HepG2 (cell line): ENCODE results near the gene MARK4. TPM values are rescaled to one million over a fixed set of nuclear protein-coding genes. Genes with fewer than 3 reads are reported as not detected.

Source experiments
- ATAC-seq: fragments of 200-7000 bp; cut with Tn5 transposase; 3 replicates; pipeline ENCODE4 v1.9.1; 2020; ENCODE audit warnings: mild to moderate bottlenecking, moderate library complexity
- BruUV-seq: library from RNA; stranded (reverse); fragments of 400-500 nt; replicated peaks from 2 replicates; lab custom pipeline; 2021; lab: Mats Ljungman, UMichigan
- CTCF ChIA-PET: fragments of 300-600 bp; formaldehyde crosslinking; extraction: SDS; loops from one replicate; lab custom pipeline; 2021; ENCODE audit warnings: low total read pairs, inconsistent platforms, low intra/inter-chr PET ratio; lab: Yijun Ruan, JAX
- POLR2A ChIA-PET: fragments of 350-600 bp; sonication (Branson Sonifier 250); formaldehyde crosslinking; loops from one replicate; lab custom pipeline; 2020; ENCODE audit warnings: antibody characterized with exemption, inconsistent platforms; lab: Yijun Ruan, JAX
- DNase-seq: peaks from one replicate; pipeline ENCODE4 v3.0.0-alpha.2; 2015; ENCODE audit warnings: low spot score
- FAIRE-seq: peaks from 3 replicates; lab custom pipeline; 2011; peaks lifted over from hg19 to GRCh38; lab: Jason Lieb, UNC
- H2AFZ ChIP-seq: one replicate; pipeline ENCODE4 v1.6.1; 2011; ENCODE audit warnings: low read length, inconsistent platforms
- H3K27ac ChIP-seq: fragments of 300-600 bp; 3 replicates; pipeline ENCODE4 v1.8.0; 2011; ENCODE audit warnings: mixed run types, mild to moderate bottlenecking, mixed read lengths, low read length, inconsistent platforms; ENCODE audit not compliant: insufficient read depth; ENCODE audit errors: extremely low read length
- H3K27me3 ChIP-seq, 2 experiments: fragments of 200-600 bp in 1 of 2; 2 replicates in 1 of 2; 3 replicates in 1 of 2; pipeline versions ENCODE4 v1.6.0 to v1.8.0; 2011; ENCODE audit warnings: low read length in 2 of 2, mild to moderate bottlenecking in 2 of 2, moderate library complexity in 2 of 2, inconsistent platforms in 1 of 2; ENCODE audit not compliant: insufficient read depth in 2 of 2, control insufficient read depth in 1 of 2
- H3K36me3 ChIP-seq, 2 experiments: fragments of 200-600 bp in 1 of 2; replicated peaks in 1 of 2; 2 replicates in 1 of 2; 3 replicates in 1 of 2; pipeline versions ENCODE4 v1.5.1 to v1.8.0; 2011; ENCODE audit warnings: low read length in 2 of 2, inconsistent platforms in 1 of 2; ENCODE audit not compliant: insufficient read depth in 2 of 2, control insufficient read depth in 1 of 2
- H3K4me1 ChIP-seq: 2 replicates; pipeline ENCODE4 v1.5.1; 2012; ENCODE audit warnings: low read length, inconsistent platforms; ENCODE audit not compliant: insufficient read depth
- H3K4me2 ChIP-seq: 2 replicates; pipeline ENCODE4 v1.6.0; 2011; ENCODE audit warnings: low read depth, low read length, inconsistent platforms
- H3K4me3 ChIP-seq, 3 experiments: fragments of 200-600 bp in 1 of 3; sonication (generic), shearing (Covaris generic) in 1 of 3; replicated peaks in 1 of 3; 2 replicates each; pipeline ENCODE4 v1.5.1; 2011 to 2016; ENCODE audit warnings: low read length in 3 of 3, inconsistent platforms in 2 of 3, low read depth in 2 of 3, mild to moderate bottlenecking in 2 of 3, control low read depth in 1 of 3, mixed read lengths in 1 of 3; ENCODE audit not compliant: insufficient read depth in 1 of 3
- H3K79me2 ChIP-seq: one replicate; pipeline ENCODE4 v1.6.1; 2011; ENCODE audit warnings: low read length, inconsistent platforms; ENCODE audit not compliant: insufficient read depth
- H3K9ac ChIP-seq: 2 replicates; pipeline ENCODE4 v1.6.0; 2011; ENCODE audit warnings: mild to moderate bottlenecking, low read depth, low read length, inconsistent platforms; ENCODE audit not compliant: insufficient read depth
- H3K9me3 ChIP-seq: 2 replicates; pipeline ENCODE4 v1.5.1; 2012; ENCODE audit warnings: mild to moderate bottlenecking, low read length
- H4K20me1 ChIP-seq: 2 replicates; pipeline ENCODE4 v1.6.0; 2011; ENCODE audit warnings: inconsistent platforms, mild to moderate bottlenecking, low read length, moderate library complexity; ENCODE audit not compliant: insufficient read depth
- CEBPG ChIP-seq: IDR thresholded peaks from 2 replicates; pipeline ENCODE4 v1.6.1; 2016
- FLYWCH1 ChIP-seq: sonication (generic); formaldehyde crosslinking; IDR thresholded peaks from 2 replicates; pipeline ENCODE4 v1.8.1; 2023; ENCODE audit warnings: mild to moderate bottlenecking, missing genetic modification reagents
- GATAD1 ChIP-seq: IDR thresholded peaks from 2 replicates; pipeline ENCODE4 v1.6.1; 2016; ENCODE audit warnings: missing genetic modification reagents, missing compliant biosample characterization
- IKZF1 ChIP-seq: fragments of 450-650 bp; IDR thresholded peaks from 2 replicates; pipeline ENCODE4 v1.7.1; 2016
- JARID2 ChIP-seq: sonication (generic); formaldehyde crosslinking; IDR thresholded peaks from 2 replicates; pipeline ENCODE4 v1.8.1; 2023; ENCODE audit warnings: missing genetic modification reagents, inconsistent platforms; ENCODE audit not compliant: insufficient replicate concordance
- JUNB ChIP-seq: sonication (generic); formaldehyde crosslinking; IDR thresholded peaks from 2 replicates; pipeline ENCODE4 v1.8.0; 2022; ENCODE audit warnings: missing genetic modification reagents, mild to moderate bottlenecking, borderline replicate concordance
- KLF15 ChIP-seq: sonication (generic); formaldehyde crosslinking; IDR thresholded peaks from 2 replicates; pipeline ENCODE4 v1.8.1; 2023; ENCODE audit warnings: borderline replicate concordance, mild to moderate bottlenecking, inconsistent platforms, missing genetic modification reagents, mixed read lengths
- MAFF ChIP-seq: IDR thresholded peaks from 2 replicates; pipeline ENCODE4 v1.6.1; 2011; ENCODE audit warnings: low read depth, low read length, improper control_type of control experiment
- NFRKB ChIP-seq: fragments of 450-650 bp; IDR thresholded peaks from 2 replicates; pipeline ENCODE4 v1.6.1; 2017
- SATB2 ChIP-seq: sonication (generic); formaldehyde crosslinking; IDR thresholded peaks from 2 replicates; pipeline ENCODE4 v1.5.0; 2020; ENCODE audit warnings: missing genetic modification reagents
- ZNF143 ChIP-seq: sonication (generic); formaldehyde crosslinking; IDR thresholded peaks from 2 replicates; pipeline ENCODE4 v1.4.0; 2020; ENCODE audit warnings: missing genetic modification reagents
- ZNF230 ChIP-seq: sonication (generic); formaldehyde crosslinking; IDR thresholded peaks from 2 replicates; pipeline ENCODE4 v1.4.0; 2020; ENCODE audit warnings: mild to moderate bottlenecking, missing genetic modification reagents
- ZNF329 ChIP-seq: sonication (generic); formaldehyde crosslinking; IDR thresholded peaks from 2 replicates; pipeline ENCODE4 v1.9.0; 2021; ENCODE audit warnings: low read depth, mild to moderate bottlenecking, missing genetic modification reagents
- ZNF550 ChIP-seq: sonication (generic); formaldehyde crosslinking; IDR thresholded peaks from 2 replicates; pipeline ENCODE4 v1.4.0; 2020; ENCODE audit warnings: mild to moderate bottlenecking, missing genetic modification reagents, borderline replicate concordance
- WGBS: methylation state at CpG from one replicate; pipeline ENCODE4 v1.1.6; 2017; ENCODE audit warnings: low lambda C conversion rate; 5-methylcytosine and 5-hydroxymethylcytosine counted together
- in situ Hi-C: cut with HindIII; loops from 2 replicates; pipeline ENCODE4 v1.10.0; 2017; ENCODE audit warnings: low pct_unique_long_range_greater_than_20kb; ENCODE audit not compliant: extremely low pct_ligation_motif_present
- intact Hi-C: fragments of 100-400 bp; cut with micrococcal nuclease; formaldehyde crosslinking; loops from one replicate; pipeline ENCODE4 v1.10.0; 2022; ENCODE audit not compliant: unreplicated experiment
- polyA plus RNA-seq, 8 experiments: library from polyadenylated mRNA; depleted of rRNA in 3 of 8; stranded (reverse) in 7 of 8; unstranded in 1 of 8; fragments of >200 nt; fragmentation: Illumina TruSeq in 4 of 8; extraction: Trizol in 4 of 8; gene quantifications; 2 replicates each; pipeline versions ENCODE4 v1.2.1 to v1.2.3, GENCODE V29; 2011 to 2016; ENCODE audit warnings: low read depth in 4 of 8, missing spikeins in 1 of 8, mixed read lengths in 1 of 8; ENCODE audit not compliant: insufficient read depth in 1 of 8
- total RNA-seq, 5 experiments: library from RNA; depleted of rRNA; stranded (reverse); fragments of >200 nt; fragmentation: Illumina TruSeq; extraction: Trizol; gene quantifications; 2 replicates each; pipeline ENCODE4 v1.2.3, GENCODE V29; 2016; ENCODE audit warnings: low read depth in 1 of 5
- TF ChIP-seq, protein P1 (sequence below): sonication (generic); formaldehyde crosslinking; IDR thresholded peaks from 2 replicates; pipeline ENCODE4 v1.9.0; 2021; ENCODE audit warnings: missing genetic modification reagents, borderline replicate concordance
- TF ChIP-seq, protein P2 (sequence below): sonication (generic); formaldehyde crosslinking; IDR thresholded peaks from 2 replicates; pipeline ENCODE4 v1.4.0; 2020; ENCODE audit warnings: missing genetic modification reagents

MARK4 gene
- total and polyA plus RNA-seq, 2 of the 13 experiments (the other 11 are each of a cell fraction or from before 2014, with no cell fraction given) = 7.0 to 12.2 TPM

DNA sequence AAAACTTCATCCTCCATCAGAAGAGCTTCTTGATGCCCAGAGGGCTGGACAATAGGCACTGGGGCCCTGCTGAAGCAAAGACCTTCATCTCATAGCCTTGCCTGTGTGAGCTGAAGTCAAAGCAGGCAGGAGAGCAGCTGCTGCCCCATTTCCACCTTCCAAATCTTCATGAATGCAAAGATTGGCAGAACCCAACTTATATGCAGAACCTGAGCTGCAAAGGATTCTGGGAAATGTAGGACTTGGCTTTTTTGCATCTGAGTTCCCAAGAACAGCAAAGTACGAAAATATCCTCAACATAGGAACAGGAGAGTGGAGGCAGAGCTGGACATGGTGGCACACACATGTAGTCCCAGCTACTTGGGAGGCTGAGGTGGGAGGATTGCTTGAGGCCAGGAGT is 40.8 kb downstream of the MARK4 start:
- intact Hi-C loops = no loop called here
- H3K9ac ChIP-seq = no peak overlapping the region
- no peaks in the 10 kb centered on the region for H3K79me2 ChIP-seq
- H2AFZ ChIP-seq = no peak overlapping the region
- H3K27ac ChIP-seq = no peak overlapping the region
- ChIA-PET POLR2A (no interaction called here), CTCF (no interaction called here)
- no TSS peak for BruUV-seq
- in situ Hi-C loops = no loop called here
- no peaks in the 10 kb centered on the region for H4K20me1 ChIP-seq
- no peaks in the 10 kb centered on the region for H3K9me3 ChIP-seq
- no peak for ATAC-seq
- peaks cover 10% of the 10 kb centered on the region; the same call in 1 of the 2 replicates for H3K4me1 ChIP-seq
- WGBS = 94% methylated on average over 1 of the region's 1 CpG
- peaks cover 12 to 34% of the 10 kb centered on the region in 2 experiments; a peak in 4 of 5 replicates for H3K36me3 ChIP-seq
- TF ChIP-seq CEBPG = no peak
- TF ChIP-seq, protein P1, sequence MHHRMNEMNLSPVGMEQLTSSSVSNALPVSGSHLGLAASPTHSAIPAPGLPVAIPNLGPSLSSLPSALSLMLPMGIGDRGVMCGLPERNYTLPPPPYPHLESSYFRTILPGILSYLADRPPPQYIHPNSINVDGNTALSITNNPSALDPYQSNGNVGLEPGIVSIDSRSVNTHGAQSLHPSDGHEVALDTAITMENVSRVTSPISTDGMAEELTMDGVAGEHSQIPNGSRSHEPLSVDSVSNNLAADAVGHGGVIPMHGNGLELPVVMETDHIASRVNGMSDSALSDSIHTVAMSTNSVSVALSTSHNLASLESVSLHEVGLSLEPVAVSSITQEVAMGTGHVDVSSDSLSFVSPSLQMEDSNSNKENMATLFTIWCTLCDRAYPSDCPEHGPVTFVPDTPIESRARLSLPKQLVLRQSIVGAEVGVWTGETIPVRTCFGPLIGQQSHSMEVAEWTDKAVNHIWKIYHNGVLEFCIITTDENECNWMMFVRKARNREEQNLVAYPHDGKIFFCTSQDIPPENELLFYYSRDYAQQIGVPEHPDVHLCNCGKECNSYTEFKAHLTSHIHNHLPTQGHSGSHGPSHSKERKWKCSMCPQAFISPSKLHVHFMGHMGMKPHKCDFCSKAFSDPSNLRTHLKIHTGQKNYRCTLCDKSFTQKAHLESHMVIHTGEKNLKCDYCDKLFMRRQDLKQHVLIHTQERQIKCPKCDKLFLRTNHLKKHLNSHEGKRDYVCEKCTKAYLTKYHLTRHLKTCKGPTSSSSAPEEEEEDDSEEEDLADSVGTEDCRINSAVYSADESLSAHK (CRISPR knock-in tag) = no peak
- TF ChIP-seq, protein P2, sequence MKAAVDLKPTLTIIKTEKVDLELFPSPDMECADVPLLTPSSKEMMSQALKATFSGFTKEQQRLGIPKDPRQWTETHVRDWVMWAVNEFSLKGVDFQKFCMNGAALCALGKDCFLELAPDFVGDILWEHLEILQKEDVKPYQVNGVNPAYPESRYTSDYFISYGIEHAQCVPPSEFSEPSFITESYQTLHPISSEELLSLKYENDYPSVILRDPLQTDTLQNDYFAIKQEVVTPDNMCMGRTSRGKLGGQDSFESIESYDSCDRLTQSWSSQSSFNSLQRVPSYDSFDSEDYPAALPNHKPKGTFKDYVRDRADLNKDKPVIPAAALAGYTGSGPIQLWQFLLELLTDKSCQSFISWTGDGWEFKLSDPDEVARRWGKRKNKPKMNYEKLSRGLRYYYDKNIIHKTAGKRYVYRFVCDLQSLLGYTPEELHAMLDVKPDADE = no peak
- peak; percentile 34; the same call in 1 of the 2 replicates for TF ChIP-seq ZNF143
- TF ChIP-seq IKZF1 = no peak
- no peaks in the 10 kb centered on the region for H3K27me3 ChIP-seq
- no peak for DNase-seq
- no peak for FAIRE-seq
- H3K4me2 ChIP-seq = no peak overlapping the region
- no peak overlapping the region for H3K4me3 ChIP-seq

DNA sequence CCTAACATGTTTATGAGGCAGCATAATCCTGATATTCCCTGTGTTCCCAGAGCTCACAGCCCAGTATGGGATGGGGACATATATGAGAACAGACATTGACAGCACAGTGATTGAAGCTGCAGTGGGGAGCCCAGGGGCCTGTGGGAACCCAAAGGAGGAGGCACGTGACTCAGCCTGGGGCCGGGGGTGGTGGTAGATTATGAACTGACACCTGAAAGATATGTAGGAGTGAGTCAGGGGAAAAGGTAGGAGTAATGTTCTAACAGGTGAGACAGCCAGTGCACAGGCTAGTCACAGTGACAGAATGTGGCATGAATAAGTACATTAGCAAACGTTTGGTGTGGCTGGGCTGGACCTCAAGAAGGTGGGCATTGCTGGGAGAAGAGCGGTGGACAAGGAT is 42.6 kb downstream of the MARK4 start:
- no peaks in the 10 kb centered on the region for H3K9me3 ChIP-seq
- H2AFZ ChIP-seq = no peak overlapping the region
- in situ Hi-C loops = no loop called here

More for the DNA sequence above, 42.6 kb downstream of the MARK4 start:
- Histone ChIP-seq H3K9ac (no peak overlapping the region), H3K27ac (no peak overlapping the region), H4K20me1 (no peaks in the 10 kb centered on the region), H3K4me3 (no peak overlapping the region), H3K4me1 (peaks cover 10% of the 10 kb centered on the region; the same call in 1 of the 2 replicates), H3K36me3 (peaks cover 11 to 33% of the 10 kb centered on the region in 2 experiments; a peak in 4 of 5 replicates)
- no TSS peak for BruUV-seq
- DNase-seq (no peak), FAIRE-seq (no peak)
- WGBS = 78% methylated on average over 4 of the region's 4 CpGs
- POLR2A ChIA-PET = no interaction called here
- no peak for TF ChIP-seq FLYWCH1 (CRISPR knock-in tag)
- TF ChIP-seq KLF15 (CRISPR knock-in tag) = no peak
- no peak for TF ChIP-seq MAFF
- no peak for TF ChIP-seq GATAD1 (CRISPR knock-in tag)
- no peak for TF ChIP-seq NFRKB
- TF ChIP-seq SATB2 = no peak
- TF ChIP-seq ZNF230 (CRISPR knock-in tag) = no peak
- no peak for TF ChIP-seq JARID2 (CRISPR knock-in tag)
- no peak for TF ChIP-seq JUNB (CRISPR knock-in tag)
- no peak for TF ChIP-seq ZNF550
- TF ChIP-seq ZNF329 (CRISPR knock-in tag) = no peak
- TF ChIP-seq, all 625 proteins: peak for 0
- Histone ChIP-seq H3K79me2 (no peaks in the 10 kb centered on the region), H3K4me2 (no peak overlapping the region), H3K27me3 (no peaks in the 10 kb centered on the region)
- CTCF ChIA-PET = no interaction called here
- no peak for ATAC-seq
- intact Hi-C loops = no loop called here
